GM21526 (cell line): ENCODE data around the gene IRX6.

ENCODE experiments used
- ATAC-seq: cut with Tn5 transposase; IDR thresholded peaks from one replicate; pipeline ENCODE4 v1.9.1; 2021; ENCODE audit warnings: moderate library complexity; ENCODE audit not compliant: unreplicated experiment, low FRiP score

Gene IRX6

DNA sequence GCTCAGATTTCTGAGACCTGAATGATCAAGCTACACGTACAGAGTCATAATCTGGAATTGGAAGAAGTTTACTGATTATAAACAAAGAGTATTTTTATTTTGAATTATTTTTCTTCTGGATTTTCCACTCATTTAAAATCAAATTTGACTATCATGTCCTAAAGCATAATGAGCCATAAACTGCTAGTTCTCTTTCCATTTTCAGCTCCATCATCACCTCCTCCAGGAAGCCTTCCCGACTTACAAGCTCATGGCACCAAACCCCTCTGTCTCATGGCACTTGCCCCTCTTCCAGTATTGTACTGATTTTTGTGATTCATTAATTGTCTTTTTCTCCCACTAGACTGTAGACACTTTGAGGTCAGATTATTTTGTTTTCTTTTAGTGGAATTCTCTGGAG lies 35.9 kb downstream of the IRX6 start:
- ATAC-seq = no peak

DNA sequence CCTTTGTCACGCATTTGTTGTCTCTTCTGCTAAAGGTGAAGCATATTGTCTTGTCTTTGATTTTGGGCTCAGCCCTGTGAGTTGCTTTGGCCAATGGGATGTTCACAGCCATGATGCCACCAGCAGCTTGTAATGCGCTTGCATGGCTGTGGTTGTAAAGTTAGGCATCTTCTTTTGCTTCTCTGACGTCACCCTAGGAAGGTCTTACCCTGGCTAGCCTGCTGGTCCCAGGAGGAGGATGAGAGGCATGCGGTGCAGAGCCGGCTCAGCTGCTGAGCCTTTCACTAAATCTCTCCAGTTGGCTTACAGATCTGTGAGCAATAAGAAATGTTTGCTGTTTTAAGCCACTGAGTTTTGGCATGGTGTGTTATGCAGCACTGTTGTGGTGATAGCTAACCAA lies 40.8 kb downstream of the IRX6 start:
- no peak for ATAC-seq

DNA sequence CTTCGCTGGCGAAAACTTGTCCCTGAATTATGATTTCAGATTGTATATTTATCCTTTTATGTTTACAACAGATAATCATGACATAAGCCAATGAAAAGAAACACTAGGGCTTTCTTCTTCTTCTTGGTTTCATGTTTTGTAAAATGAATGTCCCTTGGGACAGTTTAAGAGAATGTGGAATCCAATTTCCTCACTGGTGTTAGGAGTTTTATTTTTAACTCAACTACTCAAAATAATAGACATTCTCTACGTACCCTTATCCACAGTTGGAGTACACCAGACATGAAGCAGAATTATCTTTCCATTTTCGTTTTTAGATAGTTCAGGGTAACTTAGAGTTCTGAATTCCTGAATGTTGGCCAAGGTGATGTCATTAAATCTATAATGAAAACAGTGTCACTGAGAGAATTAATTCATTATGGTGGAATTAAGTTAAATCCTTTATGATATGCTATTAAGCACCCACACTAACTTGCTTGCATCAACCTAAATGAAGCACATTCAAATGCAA lies 43.4 kb downstream of the IRX6 start:
- no peak for ATAC-seq

DNA sequence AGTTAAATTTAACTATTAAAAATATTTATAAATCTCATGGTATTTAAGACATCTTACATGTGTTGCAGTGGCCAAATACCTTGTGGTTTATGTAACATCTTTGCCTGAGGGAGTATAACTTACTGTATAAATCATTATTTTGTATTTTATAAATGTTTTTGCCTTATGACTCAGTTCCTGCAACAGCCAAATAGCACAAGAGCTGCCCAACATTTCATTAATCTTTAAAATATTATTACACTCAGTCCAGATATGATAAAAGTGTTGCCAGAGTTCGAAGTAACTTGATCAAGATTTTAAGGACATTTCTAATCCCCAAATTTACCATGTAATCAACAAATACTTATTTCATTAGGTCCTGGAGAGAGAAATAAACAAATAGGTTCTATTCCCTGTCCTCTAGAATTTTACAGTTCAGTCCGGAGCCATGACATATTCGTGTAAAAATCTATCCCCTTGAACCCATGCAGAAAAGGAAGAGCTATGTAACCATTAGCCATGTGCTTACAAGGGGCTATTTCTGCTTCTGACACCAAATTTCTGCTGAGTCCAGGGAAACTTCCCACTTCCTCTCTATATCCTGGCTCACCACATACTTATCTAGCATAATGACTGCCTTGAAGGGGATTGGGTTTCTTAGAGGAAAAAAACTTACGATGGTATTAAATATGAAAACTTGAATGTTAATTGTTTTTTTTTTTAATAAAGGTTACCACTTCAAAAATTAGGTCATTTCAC lies 44.0 kb downstream of the IRX6 start:
- ATAC-seq = no peak

DNA sequence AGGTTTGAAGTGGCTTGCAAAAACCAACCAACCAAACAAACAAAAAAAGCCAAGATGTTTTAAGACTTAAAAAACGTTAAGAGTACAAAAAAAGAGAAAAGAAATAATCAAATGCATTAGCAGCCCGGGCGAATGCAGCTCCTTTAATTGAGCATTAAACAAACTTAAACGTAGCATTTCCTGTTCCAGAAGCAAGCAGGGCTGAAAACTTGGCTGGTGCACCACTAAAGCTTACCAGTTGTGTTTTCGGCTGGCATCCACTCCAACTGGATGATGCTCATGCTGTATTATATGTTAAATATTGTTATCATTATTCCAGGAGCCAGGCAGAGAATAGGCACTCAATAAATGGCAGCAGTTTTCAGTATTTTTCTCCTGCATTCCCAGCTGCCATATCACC lies 45.1 kb downstream of the IRX6 start:
- no peak for ATAC-seq

DNA sequence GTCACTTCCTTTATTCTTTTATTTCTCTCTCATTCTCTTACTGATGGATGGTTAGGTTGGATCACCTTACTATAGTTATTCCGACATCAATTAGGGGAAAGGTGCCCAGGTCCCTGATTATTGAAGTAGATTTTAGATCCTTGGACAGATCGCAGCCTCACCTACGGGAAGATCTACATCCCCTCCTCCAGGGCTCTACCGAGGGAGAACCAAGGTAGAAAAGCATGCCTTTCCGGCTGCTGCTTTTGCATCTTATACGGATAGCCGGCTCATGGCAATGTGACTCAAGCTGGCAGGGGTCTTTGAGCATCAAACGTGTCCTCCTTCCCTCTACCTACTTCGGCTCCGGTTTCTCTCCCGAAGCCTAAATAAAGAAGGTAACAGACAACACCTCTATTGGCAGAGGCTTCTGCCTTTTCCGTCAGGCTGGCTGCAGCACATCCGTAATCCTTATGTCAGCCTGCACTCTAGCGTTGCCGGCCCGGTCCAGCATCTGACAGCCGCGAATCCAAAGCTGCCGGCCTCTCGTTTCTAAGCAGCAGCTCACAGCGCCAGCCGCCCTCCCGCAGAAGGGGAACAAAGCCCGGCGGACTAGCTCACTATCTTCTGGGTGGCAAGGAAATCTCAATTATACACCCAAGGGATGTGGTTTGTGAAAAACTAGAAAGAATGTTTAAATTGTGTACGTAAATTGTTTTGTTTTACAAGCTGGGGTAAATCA lies 46.9 kb downstream of the IRX6 start:
- no peak for ATAC-seq

DNA sequence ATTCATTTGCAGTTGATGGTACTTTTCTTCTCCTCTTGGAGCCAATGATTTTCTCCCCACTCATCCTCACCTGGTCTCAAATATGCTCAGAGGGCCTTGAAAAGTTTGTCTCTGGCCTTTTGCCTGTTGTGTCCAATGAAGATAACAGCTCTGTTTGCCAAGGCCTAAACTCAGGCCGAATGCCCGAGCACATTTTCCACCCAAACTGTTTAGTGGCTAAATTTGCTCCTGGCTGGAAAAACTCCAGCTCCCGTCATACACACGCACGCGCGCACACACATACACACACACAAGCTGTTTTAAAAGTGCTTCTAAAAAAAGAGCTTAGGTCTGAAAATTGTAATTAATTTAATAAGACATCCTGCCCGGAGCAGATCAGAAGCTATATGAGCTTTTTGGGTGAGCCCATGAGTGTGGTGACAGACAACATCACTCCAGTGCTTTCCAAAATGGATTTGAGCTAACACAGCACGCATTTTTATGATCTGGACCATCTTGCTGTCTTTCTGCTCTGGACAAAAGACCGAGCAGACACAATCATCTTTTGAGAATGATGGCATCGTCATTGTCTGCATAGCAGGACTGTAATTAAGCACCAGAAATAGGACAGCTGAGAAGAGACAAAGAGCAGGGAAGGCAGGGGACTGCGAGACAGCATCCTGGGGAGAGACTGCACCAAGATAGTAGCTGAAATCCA lies 48.9 kb downstream of the IRX6 start:
- no peak for ATAC-seq

DNA sequence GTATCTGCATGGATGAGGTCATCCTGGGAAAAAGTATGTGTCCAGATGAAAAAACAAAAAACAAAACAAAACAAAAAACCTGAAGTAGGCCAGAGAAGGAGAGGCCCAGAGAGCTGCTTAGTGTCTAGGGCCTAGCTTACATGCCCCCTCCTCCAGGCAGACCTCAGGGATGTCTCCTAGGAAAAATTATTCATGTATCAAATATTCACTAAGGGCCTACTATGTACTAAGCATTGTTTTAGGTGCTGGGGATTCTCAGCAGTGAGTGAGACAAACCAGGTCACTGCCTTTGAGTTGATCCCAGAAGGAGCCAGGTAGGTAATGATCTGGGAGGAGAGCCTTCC lies 49.5 kb downstream of the IRX6 start:
- ATAC-seq = no peak

DNA sequence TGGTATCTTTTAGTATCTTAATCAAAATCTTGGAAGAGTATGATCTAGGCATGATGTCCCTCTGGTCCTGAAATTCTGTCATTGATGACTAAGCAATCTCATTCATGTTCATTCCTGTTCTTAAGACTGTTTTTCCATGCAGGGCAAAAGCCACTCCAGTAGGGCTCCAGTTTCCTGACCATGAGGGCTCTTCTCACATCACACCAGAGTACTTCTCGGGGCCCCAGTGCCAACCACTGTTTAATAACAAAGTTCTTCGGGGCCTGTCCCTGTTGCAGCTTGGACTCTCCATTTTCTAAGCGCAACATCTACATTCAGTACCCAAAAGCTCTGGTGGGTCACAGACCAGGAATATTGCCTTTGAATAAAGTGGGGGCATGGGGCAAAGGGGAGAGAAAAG lies 52.0 kb downstream of the IRX6 start:
- ATAC-seq = no peak

DNA sequence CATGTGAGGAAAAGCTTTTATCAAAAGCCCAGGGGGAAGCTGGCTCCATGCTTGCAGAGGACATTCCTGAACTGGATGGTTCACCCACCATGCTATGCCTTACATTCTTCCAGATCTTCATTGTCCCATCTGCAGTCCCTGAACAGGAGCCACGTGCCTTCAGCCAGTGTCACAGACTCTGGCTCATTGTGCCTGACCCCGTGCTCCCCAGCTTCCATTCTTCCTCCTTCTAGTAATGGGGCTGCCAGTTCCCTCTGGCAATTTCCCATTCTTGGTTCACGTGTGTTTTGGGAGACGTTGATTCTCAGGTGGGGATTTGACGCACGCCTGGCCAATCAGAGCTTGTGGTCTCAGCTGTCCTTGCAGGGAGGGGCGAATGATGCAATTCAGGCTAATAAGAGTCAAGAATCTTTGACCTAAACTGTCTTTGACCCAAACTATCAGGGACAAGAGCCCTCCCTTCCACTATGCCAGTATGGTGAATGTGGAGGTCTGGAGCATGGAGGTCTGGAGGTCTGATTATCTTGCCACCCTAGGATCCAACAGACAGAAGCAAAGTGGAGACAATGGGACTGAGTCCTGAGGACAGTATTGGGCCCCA lies 52.7 kb downstream of the IRX6 start:
- ATAC-seq = no peak

DNA sequence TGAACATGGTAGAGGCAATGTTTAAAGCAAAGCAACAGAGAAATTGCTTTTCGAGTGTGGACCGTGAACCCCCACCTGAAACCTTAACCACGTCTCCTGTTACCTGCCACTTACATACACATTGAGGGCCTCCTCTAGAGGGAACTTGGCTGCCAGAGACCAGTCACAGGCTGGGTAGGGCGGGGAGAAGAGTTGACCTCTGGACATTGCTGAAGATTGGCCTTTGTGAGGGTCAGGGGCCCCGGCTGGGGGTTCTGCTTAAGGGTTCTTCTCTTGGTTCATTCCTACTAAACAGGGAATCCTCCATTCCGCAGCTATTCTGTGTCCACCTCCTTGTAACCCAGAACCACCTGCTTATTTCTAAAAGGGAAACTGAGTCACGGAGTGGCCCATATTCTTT lies 53.8 kb downstream of the IRX6 start:
- ATAC-seq = no peak

DNA sequence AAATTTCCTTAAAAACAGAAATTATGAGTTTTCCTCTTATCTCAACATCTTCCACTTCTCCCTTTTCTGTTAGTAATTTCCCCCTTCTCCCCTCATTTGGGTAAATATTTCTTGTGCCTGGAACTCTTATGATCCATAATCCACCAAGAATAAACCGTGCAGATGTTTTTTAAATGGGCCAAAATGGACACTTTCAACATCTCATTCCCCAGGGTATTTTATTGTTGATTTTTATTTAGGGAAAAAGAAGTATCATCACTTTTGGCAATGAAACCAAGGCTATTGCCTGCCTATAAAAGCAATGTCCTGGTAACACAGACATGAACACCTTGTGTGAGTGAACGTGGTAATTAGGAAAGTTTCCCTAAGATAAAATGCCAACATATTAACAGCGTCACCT lies 54.6 kb downstream of the IRX6 start:
- ATAC-seq = no peak

DNA sequence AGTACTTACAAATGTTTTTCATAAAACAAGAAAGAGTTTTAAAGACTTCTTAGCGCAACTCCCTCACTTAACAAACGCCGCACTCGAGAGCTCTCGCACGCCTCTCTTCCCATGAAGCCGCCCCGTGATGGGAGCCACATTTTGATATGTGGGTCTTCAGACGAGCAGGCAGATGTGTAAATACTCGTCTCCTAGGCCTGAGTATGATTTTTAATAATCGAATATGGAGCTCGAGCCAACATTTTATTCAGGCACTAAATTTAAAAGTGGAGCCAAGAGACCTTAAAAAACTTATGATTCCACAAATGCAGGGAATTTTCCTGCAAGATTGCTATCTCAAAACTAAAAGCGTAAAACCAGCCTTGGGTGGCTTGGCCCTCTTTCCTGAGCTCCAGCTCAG lies 55.4 kb downstream of the IRX6 start:
- ATAC-seq = no peak

DNA sequence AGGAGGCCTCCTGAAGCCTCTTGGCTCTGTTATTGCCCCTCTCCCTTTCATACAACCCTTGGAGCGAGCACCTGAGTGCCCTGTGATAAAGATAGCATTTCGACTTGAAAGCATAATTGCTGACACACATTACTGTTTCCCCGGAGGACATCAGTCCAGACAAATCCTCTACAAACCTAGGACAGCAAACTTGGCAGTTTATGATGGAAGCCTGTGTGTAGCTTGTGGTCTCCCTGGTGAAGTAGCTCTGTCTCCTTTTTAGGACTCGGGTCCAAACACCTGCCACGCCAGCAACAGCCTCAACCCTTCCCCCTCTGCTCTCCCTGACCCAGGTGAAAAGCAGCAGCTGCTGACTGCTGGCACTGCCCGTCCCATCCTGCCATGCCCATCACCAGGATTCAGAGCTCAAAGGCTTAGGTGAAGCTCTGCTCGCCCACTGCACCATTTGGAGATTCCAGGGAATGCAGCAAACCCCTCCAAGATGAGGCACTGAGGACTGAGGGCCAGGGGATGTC lies 55.9 kb downstream of the IRX6 start:
- no peak for ATAC-seq
